Measurements from ENCODE around the gene ANO6.
"Not testable (repeated sequence)": the region's sequence is repeated elsewhere in the genome, so short reads cannot be mapped to it uniquely, and the experiment has no call there.

ANO6 gene

DNA sequence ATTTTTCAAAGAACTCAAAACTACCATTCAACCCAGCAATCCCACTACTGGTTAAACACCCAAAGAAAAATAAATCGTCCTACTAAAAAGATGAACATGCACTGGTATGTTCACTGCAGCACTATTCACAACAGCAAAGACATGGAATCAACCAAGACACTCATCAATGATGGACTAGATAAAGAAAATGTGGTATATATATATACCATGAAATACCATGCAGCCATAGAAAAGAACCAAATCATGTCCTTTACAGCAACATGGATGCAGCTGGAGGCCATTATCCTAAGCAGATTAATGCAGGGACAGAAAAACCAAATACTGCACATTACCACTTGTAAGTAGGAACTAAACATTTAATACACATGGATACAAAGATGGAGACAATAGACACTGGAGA is 3.8 kb upstream of the ANO6 start:
- DNase-seq: no peak

DNA sequence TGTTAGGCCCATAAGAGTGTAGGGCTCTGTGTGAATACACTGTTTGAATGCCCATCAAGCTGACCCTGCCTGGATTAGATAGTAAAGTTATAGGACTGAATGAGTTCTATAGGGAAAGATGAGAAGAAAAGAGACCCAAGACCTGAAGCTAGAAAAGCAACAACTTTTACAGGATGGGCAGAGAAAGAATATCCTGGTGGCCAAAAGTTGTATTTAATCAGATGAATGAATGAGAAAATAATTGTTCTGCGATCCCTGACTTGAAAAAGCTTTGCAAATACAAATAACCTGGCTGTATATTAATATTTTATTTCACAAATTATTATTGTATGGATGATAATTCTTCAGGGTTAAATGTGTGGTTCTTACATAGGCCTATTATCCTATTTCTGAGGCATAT is 2.8 kb upstream of the ANO6 start:
- no peak for DNase-seq

DNA sequence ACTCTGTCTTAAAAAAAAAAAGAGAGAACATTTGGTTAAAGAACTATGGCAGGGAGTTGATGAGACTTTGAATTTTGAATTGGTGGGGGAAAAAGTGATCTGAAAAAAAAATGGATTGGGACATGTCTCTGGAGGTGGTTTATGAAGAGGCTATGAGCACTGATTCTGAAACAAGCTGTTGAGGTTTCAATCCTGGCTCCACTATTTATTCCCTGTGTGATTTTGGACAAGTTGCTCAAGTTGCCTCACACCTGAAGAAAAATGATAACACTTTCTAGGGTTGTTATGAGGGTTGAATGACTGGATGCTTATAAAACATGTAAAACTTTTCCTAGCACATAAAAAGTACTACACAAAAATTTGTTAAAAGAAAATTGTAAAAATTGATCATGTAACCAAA is 1.8 kb upstream of the ANO6 start:
- no peak for DNase-seq

DNA sequence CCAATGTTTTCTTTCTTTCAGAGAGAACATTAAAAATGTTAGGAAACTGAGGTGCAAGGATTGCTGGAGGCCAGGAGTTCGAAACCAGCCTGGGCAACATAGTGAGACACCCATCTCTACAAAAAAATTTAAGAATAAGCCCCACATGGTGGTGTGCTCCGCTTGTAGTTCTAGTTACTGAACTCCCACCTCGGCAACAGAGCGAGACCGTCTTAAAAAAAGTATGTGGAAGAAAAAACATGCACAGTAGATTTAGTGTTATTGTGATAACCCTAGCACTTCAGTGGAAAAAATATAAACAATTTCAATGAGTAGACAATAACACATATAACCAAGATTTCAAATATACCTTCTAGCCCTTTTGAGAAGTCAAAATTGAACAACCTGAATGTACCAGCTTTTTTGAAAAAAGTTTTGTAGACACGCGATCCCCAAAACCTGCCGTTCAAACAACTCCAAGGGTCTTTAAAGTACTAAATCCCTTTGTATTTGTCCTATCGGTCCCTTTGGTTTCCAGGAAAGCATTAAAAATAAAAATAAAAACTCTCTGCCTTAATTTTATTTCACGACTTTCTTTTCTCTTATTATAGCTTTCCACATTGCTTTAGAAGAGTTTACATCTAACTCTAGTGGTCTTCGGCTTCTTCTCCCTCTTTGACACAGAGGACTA is 1.0 kb upstream of the ANO6 start:
- DNase-seq: no peak

DNA sequence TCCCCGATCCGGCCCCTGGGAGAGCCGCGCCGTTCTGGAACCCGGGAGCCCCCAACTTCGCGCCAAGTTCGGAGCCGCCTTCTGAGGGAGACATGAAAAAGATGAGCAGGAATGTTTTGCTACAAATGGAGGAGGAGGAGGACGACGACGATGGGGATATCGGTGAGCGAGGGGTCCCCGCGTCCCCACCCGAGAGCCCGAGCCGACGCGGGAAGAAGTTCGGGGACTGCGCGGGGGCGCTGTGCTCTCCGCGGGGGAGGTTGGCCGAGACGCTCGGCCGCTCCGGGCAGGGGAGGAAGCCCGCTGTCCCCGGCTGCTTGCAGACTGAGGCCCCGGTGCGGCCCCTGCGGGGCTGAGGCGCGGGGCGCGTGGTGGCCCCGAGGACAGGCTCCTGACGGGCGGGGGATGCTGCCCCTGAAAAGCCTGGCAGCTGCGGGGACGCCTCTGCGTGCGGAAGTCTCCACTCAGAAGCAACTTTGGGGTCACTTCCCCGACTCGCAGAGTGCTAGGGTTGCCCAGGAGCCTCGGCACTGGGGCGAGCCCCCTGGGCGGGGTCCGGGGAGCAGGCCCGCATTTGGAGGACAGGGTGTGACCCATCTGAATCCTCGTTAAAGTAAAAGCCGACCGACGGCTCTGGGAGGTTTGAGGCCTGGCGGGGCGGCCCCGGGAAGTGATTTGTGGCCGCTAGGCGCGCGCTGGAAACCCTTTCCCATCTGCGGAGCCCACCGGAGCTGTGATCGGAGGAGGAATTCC is 511 bp downstream of the ANO6 start:
- DNase-seq: peak; percentile 62

DNA sequence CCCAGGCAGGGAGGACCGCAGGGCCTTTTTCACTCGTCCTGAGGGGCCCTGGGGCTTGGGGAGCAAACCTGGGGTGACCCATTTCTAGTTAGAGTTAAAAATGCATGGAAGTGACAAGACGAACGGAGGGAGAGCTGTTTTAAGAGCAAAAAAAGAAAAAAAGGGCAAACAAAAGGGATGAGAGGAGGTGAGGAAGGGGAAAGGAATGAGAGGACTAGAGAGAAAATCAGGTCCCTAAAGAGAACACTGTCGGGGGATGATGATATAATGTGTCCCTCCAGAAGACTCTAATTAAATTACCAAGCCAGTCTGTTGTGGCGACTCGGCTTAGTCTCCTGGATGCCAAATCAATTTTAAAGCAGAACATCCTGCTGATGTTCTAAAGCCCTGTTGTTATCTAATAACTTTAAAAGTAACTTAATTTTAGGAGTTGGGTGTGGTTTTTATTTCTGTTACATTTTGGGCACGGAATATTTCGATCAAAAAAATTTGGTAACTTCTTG is 1.1 kb downstream of the ANO6 start:
- peak; percentile 46 for DNase-seq

DNA sequence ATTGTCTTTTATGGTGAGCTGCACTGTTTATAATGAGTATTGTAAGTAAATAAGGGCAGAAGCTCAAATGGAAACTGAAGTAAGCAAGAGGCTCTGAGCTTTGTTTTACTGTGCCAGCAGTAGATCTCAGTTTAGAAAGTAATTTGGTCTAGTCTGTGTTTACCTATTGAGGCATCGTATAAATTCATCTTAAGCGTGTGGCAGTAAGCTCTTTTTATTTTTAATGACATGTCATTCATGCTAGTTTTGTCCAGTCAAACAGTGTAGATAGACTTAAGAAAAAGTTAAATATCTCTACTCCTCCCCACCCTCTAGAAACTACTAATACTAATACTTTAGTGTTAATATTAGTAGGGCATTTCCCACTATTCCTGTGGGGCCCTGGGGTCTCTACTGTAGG is 2.0 kb downstream of the ANO6 start:
- no peak for DNase-seq

DNA sequence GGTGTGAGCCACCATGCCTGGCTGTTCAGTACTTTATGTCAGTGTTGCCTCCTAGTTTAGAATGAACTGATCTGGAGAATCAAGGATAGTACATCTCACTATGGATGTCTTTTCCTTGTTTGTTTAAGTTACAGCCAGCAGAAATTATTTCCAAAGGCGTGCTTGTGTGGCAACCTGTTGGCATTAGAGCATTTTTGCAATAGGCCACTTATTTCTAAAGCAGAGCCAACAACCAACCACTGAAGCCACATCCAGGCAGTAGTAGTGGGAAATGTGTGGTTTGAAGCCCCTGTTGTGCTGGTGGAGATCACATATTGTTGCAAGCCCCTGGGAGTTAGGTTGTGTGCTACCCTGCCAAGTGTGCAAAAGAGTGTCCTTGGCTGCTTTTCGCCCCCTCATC is 3.7 kb downstream of the ANO6 start:
- no peak for DNase-seq

DNA sequence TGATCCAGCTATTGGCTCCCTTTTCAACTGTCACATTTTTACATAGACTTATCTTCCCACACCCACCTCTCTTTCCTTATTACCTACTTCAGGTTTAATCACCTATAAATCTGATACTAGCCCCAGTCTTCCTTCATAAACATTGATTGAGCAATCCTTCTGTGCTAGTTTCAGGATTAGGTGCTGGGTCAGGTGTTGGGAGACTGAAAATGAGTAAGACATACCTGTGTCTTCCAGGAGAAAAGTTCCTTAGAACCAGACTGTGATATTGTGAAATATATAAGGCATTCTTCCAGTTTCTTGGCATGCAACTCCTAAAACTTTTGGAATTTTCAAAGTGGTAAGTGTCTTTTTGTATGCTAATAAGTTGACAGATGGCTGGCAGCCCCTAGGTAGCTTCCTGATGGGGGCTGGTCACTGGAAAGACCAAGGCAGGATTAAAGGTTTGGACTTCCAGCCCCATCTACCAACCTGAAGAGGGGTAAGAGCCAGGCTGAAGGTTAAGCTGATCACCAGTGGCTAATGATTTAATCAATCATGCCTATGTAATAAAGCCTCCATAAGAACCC is 4.6 kb downstream of the ANO6 start:
- no peak for DNase-seq

DNA sequence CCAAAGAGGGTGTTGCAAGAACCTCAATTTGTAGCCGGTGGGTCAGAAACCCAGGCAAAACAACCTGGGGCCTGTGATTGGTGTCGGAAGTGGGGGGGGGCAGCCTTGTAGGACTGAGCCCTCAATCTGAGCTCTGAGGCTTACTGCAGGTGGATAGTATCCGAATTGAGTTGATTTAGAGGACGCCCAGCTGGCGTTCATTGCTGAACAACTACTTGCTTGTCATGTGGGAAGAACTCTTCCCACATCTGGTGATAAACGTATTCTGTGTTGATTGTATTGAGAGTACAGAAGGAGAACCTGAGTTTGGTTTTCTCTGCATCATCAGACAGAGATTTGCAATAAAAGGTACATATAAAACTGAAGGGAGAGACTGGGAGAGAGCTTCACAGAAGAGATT is 5.1 kb downstream of the ANO6 start:
- DNase-seq: no peak

DNA sequence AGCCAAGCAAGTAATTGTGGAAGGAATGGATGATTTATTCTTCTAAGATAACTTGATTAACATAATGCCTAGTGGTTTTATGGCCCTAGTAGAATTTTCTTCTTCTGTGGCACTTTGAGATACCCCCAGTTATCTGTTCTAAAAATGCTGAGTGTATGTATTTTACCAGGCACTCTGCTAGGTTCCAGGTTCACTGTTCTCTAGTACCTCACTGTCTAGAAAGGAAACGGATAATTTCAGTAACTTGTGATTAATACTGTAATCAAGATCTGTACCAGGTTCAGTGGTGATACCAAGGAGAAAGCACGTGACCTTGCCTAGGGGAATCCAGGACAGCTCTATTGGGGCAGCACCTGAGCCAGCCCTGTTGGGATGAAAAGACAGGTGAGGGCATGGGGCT is 8.0 kb downstream of the ANO6 start:
- DNase-seq: no peak

DNA sequence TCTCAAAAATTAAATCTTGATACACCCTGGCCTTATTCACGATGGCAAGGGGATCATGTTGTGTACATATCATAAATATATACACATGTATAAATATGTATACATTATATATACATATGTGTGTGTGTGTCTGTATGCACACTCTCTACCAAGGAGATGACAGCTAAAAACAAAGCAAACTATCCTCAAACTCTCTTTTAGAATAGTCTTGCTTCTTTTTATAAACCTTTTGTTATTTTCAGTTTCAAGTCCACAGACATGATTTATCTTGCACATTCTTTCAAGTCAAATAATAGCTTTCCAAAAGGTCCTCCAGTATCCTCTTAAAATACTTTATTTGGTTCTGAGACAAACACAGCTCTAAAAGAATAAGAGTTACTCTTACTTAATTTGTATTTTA is 8.4 kb downstream of the ANO6 start:
- DNase-seq: no peak

DNA sequence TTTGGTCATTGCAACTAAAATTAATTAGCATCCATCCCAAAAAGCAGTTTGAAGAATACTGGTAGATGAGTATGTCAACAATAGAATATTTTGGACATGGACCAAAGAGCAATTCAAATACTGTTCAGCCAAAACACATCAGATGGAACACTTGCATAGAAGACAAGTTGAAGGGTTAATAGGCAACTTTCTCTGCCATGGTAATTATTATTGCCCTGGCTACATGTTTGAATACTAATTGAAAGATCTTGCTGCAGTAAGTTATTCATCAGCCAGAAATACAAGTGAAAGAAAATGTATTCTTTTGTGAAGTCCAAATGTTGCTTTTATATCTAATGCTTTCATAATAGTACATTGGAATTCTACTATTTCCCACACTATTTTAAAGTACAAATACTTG is 10.1 kb downstream of the ANO6 start:
- DNase-seq: no peak

DNA sequence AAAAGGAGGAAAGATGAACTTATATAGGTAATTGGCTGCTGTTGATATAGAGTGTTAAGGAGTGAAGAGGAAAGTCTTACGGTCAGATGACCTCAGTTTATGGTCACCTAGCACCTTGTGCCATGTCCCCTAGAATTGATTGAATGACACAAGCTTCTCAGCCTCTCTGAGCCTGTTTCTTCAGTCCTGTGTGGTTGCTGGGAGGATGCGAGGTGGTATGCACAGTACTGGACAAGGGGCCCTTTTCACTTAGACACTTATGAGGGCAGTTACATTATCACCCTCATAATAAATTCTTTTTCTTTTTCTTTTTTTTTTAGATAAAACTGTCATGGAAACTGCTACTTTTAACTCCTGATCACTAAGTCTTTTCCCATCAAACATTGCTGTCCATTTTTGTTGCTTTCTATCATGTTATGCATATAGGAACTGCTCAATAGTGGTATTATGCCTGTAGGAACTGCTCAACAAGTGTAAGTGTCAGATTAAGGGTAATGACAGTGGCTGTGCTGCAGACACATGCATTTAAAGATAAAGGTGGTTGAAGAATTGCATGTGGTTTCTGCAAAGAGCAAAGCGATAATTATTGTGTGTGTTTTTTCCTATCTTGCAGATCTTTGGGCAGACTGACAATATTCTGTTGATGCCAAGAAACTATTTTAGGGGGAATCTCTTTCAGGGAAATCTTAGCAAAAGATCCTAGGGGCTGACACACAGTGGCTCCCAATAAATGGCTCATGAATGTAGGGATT is 11.6 kb downstream of the ANO6 start:
- DNase-seq: no peak

DNA sequence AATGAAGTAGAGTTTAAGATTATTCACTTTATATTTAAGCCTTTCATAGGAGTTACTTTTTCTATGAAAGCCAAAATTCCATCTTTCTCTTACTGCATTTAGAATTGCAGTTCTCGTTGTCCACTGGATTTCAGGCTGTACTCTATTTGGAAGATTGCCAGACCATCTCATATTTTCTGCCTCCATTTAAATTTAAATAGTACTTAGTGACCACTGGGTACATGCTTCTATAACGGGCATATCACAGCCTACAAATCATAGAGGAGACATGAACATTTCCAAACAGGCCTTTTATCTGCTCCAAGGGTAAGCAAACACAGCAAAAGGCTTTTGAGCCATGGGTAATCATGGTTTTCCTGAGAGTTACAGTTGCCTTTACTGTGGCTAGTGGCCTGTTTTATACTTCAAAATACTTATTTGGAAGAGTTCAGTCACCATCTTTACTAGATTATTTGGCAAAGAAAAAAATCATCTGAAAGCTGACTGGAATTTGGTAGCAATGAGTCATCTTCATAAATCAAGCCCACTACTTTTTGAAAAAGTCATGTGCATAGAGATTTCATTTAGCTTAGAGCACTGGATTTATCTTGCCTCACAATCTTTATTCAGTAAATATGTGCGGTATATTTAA is 15.7 kb downstream of the ANO6 start:
- no peak for DNase-seq

DNA sequence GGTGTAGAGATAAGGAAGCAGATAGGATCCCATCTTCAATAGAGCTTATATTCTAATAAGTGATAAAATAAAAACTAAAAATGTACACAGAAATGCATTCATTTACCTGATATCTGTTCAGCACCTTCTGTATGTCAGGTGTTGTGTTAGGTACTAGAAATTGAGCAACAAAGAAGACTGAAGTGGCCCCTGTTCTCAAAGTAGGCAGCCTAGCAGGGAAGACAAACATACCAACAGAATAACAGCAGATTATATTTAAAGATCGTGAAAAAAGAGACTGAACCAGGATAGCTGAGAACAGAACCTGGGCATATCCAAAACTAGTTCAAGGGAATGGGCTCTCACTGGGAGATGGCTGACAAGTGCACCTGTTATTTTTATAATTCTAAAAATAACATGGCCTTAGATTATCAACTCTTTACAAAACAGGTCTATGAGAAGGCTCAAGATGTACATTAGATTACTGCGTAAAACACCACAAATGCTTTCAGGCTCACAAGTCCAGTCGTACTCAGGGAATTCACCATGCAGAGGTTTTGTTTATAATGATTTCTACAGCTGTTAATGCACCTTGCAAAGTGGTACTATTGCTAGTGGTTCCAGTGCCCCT is 16.4 kb downstream of the ANO6 start:
- no peak for DNase-seq

DNA sequence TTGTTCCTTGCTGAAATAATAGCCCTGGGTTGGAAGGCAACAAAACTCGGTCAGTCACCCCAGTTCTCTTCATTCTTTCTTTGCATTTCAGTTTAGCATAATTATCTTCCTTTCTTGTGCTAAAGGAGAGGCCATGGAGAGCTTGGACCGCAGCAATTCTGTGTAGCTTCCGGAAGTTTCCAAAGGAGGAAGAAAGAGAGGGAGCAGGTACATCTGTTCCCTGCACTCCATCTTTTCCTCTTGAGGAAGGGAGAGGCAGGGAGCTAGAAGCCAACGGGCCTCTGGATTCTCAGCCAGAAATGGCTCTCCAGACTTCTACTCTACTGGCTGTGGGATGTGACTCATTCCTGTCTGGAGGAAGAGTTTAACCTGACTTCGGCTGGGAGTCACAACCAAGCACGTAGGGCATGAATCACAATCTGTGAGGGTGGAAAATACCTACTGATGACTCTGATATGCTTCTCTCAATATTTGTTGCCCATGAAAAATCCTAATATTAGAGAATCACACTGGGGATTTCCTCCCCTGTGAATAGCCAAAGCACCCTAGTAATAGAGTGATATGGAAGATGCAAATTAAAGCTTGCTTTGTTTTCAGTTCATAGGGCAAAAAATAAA is 17.0 kb downstream of the ANO6 start:
- DNase-seq: no peak

DNA sequence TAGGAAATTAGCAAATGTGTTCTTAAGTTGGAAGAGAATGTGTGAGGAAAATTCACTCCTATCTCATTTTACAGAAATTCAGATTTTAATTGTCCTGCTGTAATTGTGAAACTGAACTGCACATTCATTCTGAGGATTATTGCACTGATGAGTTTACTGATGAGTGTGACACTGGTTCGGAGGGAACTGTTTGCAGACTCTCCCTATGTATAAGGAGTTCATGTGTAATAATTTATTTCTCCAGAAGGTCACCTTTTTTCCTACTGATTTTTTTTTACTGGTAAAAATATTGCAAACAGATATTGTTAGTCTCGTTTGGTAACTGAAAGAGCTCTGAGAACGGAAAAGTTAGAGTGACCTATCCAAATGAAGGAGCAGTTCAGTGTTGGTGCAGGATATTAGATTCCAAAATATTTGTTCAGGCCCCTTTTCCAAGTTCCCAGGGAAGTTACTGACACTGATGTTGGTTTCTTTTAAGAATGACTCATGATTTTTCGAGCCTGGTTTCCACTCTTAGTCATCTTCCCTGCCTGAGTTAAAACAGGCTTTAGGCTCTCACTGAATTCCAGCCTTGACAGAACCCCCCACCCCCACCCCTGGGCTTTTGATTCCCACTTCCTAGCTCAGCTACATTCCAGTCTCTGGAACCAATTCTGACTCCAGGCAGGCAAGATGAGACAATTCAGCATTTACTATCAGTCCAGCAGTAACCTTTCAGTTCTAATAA is 18.4 kb downstream of the ANO6 start:
- no peak for DNase-seq

DNA sequence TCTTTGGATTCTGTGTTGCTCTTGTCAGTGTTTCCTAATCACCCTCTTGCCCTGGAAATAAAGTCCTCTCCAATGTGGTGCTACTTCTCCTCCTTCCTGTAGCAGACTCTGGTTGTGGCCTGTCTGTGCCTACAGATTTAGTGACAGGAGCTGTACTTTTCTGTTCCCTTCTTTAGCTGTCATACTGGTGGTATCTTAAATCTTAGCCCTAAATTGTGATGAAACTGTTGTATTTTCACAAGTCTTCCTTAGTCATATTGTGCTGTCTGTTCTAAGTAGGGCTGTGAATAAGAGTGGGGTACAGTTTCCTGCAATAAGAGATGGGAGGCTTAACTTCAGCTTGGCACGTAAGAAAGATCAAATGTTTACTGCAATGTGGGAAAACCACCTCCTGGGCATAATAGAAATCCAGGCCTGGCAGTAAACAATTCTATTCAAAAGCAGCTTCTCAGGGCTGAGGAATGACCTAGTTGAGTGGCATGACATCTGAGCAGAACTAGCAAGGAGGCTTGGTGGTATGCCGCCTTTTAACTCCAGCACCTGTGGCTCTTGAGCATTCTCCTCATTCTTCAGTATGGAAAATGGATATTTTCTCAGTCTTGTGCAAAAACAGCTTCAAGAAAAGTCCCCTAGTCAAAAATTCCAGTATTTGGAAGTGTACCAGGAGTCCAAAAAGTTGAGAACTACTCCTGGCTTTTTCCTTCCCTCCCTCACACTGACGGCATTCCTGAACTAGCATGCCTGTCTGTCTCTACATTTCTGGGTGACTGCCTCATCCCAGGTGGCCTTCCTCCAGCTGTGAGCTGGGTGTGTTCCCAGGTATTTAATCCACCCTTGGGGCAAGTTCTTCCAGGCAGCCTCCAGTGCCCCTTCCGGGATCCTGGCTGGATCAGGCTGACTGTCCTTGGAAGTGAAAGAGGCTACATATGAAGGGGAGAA is 19.5 kb downstream of the ANO6 start:
- DNase-seq: no peak

DNA sequence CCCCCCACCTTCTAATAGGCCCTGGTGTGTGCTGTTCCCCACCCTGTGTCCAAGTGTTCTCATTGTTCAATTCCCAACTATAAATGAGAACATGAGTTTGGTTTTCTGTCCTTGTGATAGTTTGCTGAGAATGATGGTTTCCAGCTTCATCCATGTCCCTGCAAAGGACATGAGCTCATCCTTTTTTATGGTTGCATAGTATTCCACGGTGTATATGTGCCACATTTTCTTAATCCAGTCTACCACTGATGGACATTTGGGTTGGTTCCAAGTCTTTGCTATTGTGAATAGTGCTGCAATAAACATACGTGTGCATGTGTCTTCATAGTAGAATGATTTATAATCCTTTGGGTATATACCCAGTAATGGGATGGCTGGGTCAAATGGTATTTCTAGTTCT is 20.5 kb downstream of the ANO6 start:
- DNase-seq: not testable (repeated sequence)
